Epithelial cell of proximal tubule (primary cell): Measurements from ENCODE around the gene RTEL1. TPM values are rescaled to one million over a fixed set of nuclear protein-coding genes. Genes with fewer than 3 reads are reported as not detected.
"Not testable (repeated sequence)": the region's sequence is repeated elsewhere in the genome, so short reads cannot be mapped to it uniquely, and the experiment has no call there.

Experiments
- DNase-seq: peaks from one replicate; pipeline ENCODE4 v3.0.0-alpha.2; 2011; ENCODE audit warnings: low read depth
- H3K4me3 ChIP-seq: 2 replicates; pipeline ENCODE4 v1.5.1; 2011; ENCODE audit warnings: low read depth, mild to moderate bottlenecking, low read length
- total RNA-seq: library from RNA; depleted of rRNA; stranded (reverse); fragments of >200 nt; gene quantifications from 2 replicates; pipeline ENCODE4 v1.2.3, GENCODE V29; 2015
- TF ChIP-seq, protein P1 (sequence below): conservative IDR thresholded peaks from 2 replicates; pipeline ENCODE4 v1.5.1; 2012; ENCODE audit warnings: low read depth, mild to moderate bottlenecking, low read length

Gene RTEL1, protein sequence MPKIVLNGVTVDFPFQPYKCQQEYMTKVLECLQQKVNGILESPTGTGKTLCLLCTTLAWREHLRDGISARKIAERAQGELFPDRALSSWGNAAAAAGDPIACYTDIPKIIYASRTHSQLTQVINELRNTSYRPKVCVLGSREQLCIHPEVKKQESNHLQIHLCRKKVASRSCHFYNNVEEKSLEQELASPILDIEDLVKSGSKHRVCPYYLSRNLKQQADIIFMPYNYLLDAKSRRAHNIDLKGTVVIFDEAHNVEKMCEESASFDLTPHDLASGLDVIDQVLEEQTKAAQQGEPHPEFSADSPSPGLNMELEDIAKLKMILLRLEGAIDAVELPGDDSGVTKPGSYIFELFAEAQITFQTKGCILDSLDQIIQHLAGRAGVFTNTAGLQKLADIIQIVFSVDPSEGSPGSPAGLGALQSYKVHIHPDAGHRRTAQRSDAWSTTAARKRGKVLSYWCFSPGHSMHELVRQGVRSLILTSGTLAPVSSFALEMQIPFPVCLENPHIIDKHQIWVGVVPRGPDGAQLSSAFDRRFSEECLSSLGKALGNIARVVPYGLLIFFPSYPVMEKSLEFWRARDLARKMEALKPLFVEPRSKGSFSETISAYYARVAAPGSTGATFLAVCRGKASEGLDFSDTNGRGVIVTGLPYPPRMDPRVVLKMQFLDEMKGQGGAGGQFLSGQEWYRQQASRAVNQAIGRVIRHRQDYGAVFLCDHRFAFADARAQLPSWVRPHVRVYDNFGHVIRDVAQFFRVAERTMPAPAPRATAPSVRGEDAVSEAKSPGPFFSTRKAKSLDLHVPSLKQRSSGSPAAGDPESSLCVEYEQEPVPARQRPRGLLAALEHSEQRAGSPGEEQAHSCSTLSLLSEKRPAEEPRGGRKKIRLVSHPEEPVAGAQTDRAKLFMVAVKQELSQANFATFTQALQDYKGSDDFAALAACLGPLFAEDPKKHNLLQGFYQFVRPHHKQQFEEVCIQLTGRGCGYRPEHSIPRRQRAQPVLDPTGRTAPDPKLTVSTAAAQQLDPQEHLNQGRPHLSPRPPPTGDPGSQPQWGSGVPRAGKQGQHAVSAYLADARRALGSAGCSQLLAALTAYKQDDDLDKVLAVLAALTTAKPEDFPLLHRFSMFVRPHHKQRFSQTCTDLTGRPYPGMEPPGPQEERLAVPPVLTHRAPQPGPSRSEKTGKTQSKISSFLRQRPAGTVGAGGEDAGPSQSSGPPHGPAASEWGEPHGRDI (N-terminal part only)
- total RNA-seq: 26.5 and 29.1 TPM in 2 replicates

DNA sequence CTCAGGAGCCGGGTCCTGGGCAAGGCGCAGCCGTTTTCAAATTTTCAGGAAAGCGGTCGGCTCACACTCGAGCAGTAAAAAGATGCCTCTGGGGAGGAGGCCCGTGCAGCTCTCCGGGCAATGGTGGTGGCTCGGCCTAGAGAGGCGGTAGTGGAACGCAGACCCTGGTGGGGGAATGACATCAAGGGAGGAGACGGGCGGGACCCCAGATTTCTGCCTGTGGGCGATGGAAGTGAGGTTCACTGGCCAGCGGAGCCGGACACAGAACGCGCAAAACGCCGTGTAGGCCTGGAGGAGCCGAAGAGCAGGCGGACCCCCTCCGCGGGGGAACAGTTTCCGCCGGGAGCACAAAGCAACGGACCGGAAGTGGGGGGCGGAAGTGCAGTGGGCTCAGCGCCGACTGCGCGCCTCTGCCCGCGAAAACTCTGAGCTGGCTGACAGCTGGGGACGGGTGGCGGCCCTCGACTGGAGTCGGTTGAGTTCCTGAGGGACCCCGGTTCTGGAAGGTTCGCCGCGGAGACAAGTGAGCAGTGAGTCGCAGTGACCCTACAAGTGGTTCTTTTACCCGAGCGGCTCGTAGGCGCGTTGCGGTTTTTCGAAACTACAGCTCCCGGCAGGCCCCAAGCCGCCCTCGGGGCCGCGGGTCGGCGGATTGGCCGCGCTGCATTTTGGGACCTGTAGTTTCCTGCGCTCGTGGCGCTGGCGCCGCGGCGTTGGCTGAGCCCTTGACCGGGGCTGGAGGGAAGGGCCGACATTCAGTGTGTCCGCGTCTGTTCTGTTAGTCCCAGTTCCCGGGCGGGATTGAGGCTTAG lies at the start of gene RTEL1:
Gene RTEL1 (plus strand): TSS at position 376 of the 812 bp plus-strand sequence. CDS start 1,091 bp downstream, outside the sequence.
- peak; percentile 48 for DNase-seq
- TF ChIP-seq, protein P1, sequence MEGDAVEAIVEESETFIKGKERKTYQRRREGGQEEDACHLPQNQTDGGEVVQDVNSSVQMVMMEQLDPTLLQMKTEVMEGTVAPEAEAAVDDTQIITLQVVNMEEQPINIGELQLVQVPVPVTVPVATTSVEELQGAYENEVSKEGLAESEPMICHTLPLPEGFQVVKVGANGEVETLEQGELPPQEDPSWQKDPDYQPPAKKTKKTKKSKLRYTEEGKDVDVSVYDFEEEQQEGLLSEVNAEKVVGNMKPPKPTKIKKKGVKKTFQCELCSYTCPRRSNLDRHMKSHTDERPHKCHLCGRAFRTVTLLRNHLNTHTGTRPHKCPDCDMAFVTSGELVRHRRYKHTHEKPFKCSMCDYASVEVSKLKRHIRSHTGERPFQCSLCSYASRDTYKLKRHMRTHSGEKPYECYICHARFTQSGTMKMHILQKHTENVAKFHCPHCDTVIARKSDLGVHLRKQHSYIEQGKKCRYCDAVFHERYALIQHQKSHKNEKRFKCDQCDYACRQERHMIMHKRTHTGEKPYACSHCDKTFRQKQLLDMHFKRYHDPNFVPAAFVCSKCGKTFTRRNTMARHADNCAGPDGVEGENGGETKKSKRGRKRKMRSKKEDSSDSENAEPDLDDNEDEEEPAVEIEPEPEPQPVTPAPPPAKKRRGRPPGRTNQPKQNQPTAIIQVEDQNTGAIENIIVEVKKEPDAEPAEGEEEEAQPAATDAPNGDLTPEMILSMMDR: no peak
- peak within 1 kb of the TSS; percentile 75 for H3K4me3 ChIP-seq

DNA sequence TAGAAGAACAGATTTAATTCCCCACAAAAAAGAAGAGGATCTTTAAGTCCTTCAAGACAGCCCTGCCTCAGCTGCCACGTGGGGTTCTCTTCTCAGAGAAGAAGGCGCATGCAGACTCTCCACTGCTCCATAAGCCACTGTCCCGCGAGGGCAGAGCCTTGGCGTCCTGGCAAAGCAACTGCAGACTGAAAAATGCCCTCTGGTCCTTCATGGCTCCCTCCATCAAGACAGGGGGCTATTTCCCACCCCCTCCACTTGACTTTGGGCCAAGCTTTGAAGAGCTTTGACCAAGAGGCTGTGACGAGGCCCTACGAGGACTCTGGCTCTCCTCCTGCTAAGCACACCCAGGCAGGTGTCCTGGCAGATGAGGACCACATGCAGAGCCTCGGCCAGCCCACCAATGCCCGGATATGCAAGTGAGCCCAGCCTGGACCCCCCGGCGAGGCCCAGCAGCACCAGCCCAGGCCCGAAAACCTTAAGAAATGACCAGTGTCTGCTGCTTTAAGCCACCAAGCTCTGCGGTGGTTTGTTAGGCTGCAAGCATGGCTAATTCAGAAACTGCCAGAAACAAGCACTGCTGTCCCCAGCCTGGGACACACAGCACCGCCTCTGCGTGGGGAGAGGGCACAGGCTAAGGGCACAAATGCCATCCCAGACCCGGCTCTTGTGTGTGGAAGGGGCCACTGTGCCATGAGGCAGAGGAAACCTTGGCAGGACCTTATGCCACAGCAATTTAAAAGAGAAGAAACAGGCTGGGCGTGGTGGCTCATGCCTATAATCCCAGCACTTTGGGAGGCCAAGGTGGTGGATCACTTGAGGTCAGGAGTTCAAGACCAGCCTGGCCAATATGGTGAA lies 47.3 kb upstream of the RTEL1 start:
- TF ChIP-seq, protein P1: no peak
- no peak overlapping the region for H3K4me3 ChIP-seq
- no peak for DNase-seq

DNA sequence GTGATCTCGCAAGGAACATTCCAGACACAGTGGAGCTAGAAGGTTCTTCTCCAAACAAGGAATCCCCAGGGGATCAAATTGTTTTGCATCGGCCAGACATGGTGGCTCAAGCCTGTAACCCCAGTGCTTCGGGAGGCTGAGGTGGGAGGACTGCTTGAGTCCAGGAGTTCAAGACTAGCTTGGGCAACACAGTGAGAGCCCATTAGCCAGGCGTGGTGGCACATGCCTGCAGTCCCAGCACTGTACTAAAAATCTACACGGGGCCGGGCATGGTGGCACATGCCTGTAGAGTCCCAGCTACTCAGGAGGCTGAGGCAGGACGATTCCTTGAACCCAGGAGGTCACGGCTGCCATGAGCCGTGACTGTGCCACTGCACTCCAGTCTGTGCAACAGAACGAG lies 46.5 kb upstream of the RTEL1 start:
- TF ChIP-seq, protein P1: no peak
- no peak overlapping the region for H3K4me3 ChIP-seq
- DNase-seq: no peak

DNA sequence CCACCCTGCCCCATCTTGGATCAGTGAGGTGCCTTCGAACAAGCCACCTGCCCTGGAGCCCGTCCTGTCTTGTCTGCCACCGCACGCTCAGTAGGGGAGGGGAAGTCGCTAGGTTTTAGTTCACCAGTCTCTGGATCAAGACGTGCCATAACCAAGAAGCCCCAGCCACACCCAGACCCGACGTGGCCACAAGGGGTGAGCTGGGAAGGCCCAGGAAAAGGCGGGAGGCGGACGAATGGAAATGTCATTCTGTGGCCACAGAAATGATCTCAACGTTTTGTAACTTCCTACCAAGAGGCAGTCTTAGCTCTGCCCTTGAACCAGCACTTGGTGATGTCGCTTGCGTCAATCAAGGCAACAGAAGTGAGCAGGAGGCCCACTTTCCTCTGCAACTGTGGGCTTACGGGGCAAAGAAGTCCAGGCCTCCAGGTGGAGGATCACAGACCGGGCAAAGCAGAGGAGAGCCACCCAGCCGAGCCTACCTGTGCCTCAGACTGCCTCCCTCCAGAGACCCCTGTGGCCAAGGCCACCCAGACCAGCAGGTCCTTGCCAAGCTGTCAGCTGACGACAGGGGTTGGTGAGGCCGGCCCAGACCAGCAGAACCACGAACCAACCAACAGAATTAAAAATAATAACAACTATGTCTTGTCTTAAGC lies 45.7 kb upstream of the RTEL1 start:
- no peak overlapping the region for H3K4me3 ChIP-seq
- TF ChIP-seq, protein P1: no peak
- DNase-seq: no peak

DNA sequence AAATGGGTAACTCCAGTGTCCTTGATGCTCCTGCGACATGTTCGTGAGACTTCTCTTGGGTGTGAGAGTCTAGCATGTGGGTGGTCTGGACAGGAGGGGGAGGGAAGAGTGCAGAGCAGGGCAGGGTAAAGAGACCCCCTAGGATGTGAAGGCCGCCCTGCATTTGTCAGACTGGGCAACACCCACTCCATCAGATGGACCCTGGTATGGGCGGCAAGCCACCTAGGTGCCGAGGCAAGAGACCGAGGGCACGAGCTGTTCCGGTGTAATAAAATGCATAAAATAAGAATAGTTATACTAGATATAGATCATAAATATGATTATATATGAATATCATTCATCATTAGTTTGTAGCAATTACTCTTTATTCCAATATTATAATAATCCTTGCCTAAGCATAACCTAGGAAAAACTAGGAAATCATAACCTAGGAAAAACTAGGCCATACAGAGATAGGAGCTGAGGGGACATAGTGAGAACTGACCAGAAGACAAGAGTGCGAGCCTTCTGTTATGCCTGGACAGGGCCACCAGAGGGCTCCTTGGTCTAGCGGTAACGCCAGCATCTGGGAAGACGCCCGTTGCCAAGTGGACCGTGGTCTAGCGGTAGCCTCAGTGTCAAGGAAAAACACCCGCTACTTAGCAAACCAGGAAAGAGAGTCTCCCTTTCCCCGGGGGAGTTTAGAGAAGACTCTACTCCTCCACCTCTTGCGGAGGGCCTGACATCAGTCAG lies 44.1 kb upstream of the RTEL1 start:
- DNase-seq, H3K4me3 ChIP-seq: not testable (repeated sequence)
- TF ChIP-seq, protein P1: peak; percentile 46
